ENCODE measurements around the gene EEF1A2.
"Not testable (repeated sequence)": the region's sequence is repeated elsewhere in the genome, so short reads cannot be mapped to it uniquely, and the experiment has no call there.

EEF1A2 gene

GRCh38 chr20:63517376-63518309 is 18.8 kb upstream of the EEF1A2 start:
- TF ChIP-seq PATZ1 (CRISPR knock-in tag; IDR thresholded peaks at IDR 0.05; ENCODE audit: borderline replicate concordance) (no peak), BACH2 (CRISPR knock-in tag; IDR thresholded peaks at IDR 0.05; ENCODE audit: borderline replicate concordance) (no peak), ESRRG (CRISPR knock-in tag; IDR thresholded peaks at IDR 0.05) (no peak), ZNF70 (CRISPR knock-in tag; IDR thresholded peaks at IDR 0.05) (no peak), PPARA (CRISPR knock-in tag; IDR thresholded peaks at IDR 0.05; ENCODE audit: borderline replicate concordance) (no peak), CREB5 (CRISPR knock-in tag; IDR thresholded peaks at IDR 0.05; ENCODE audit: low read depth) (no peak), ARNTL (CRISPR knock-in tag; IDR thresholded peaks at IDR 0.05; ENCODE audit: borderline replicate concordance, low read depth) (no peak), ZFP30 (CRISPR knock-in tag; IDR thresholded peaks at IDR 0.05) (no peak), TOX (CRISPR knock-in tag; IDR thresholded peaks at IDR 0.05; ENCODE audit: borderline replicate concordance) (no peak), GLIS3 (CRISPR knock-in tag; IDR thresholded peaks at IDR 0.05) (no peak), ISL1 (CRISPR knock-in tag; IDR thresholded peaks at IDR 0.05) (no peak)

GRCh38 chr20:63514520-63514919 is 15.6 kb upstream of the EEF1A2 start:
- ATAC-seq = not testable (repeated sequence)

More at GRCh38 chr20:63517376-63518309, 18.8 kb upstream of the EEF1A2 start:
- ATAC-seq = no peak

DNA sequence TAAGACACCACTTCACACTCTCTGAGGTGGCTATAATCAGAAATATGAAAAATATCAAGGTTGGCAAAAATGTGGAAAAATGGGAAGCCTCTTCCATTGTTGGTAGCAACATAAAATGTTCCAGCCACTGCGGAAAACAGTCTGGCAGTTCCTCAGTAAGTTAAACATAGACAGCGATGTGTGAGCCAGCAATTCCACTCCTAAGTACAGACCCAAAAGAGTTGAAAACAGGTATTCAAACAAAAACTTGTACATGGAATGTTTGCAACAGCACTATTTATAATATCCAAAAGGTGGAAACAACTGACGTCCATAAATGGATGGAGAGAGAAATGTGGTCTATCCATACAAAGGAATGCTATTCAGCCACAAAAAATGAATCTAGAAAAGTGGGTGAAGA is 14.3 kb upstream of the EEF1A2 start:
- TF ChIP-seq, protein P1, sequence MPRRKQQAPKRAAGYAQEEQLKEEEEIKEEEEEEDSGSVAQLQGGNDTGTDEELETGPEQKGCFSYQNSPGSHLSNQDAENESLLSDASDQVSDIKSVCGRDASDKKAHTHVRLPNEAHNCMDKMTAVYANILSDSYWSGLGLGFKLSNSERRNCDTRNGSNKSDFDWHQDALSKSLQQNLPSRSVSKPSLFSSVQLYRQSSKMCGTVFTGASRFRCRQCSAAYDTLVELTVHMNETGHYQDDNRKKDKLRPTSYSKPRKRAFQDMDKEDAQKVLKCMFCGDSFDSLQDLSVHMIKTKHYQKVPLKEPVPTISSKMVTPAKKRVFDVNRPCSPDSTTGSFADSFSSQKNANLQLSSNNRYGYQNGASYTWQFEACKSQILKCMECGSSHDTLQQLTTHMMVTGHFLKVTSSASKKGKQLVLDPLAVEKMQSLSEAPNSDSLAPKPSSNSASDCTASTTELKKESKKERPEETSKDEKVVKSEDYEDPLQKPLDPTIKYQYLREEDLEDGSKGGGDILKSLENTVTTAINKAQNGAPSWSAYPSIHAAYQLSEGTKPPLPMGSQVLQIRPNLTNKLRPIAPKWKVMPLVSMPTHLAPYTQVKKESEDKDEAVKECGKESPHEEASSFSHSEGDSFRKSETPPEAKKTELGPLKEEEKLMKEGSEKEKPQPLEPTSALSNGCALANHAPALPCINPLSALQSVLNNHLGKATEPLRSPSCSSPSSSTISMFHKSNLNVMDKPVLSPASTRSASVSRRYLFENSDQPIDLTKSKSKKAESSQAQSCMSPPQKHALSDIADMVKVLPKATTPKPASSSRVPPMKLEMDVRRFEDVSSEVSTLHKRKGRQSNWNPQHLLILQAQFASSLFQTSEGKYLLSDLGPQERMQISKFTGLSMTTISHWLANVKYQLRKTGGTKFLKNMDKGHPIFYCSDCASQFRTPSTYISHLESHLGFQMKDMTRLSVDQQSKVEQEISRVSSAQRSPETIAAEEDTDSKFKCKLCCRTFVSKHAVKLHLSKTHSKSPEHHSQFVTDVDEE (CRISPR knock-in tag; IDR thresholded peaks at IDR 0.05) = no peak
- TF ChIP-seq GLIS3 (CRISPR knock-in tag; IDR thresholded peaks at IDR 0.05) = no peak
- TF ChIP-seq OSR1 (CRISPR knock-in tag; IDR thresholded peaks at IDR 0.05) = no peak
- TF ChIP-seq ZFP30 (CRISPR knock-in tag; IDR thresholded peaks at IDR 0.05) = no peak
- TF ChIP-seq ARNTL (CRISPR knock-in tag; IDR thresholded peaks at IDR 0.05; ENCODE audit: borderline replicate concordance, low read depth) = no peak
- TF ChIP-seq ZNF565 (CRISPR knock-in tag; conservative IDR thresholded peaks at IDR 0.05; ENCODE audit: low read depth) = no peak
- no peak for TF ChIP-seq CREB5 (CRISPR knock-in tag; IDR thresholded peaks at IDR 0.05; ENCODE audit: low read depth)
- no peak for TF ChIP-seq BACH2 (CRISPR knock-in tag; IDR thresholded peaks at IDR 0.05; ENCODE audit: borderline replicate concordance)
- no peak for TF ChIP-seq ZC3H10 (CRISPR knock-in tag; IDR thresholded peaks at IDR 0.05)
- no peak for TF ChIP-seq ZNF8 (CRISPR knock-in tag; IDR thresholded peaks at IDR 0.05)
- no peak for TF ChIP-seq ZFP3 (CRISPR knock-in tag; IDR thresholded peaks at IDR 0.05)
- TF ChIP-seq PATZ1 (CRISPR knock-in tag; IDR thresholded peaks at IDR 0.05; ENCODE audit: borderline replicate concordance) = no peak
- no peak for TF ChIP-seq RARB (CRISPR knock-in tag; IDR thresholded peaks at IDR 0.05)
- TF ChIP-seq ESRRG (CRISPR knock-in tag; IDR thresholded peaks at IDR 0.05) = no peak
- no peak for TF ChIP-seq TCF4 (CRISPR knock-in tag; IDR thresholded peaks at IDR 0.05; ENCODE audit: borderline replicate concordance)
- no peak for TF ChIP-seq TOX (CRISPR knock-in tag; IDR thresholded peaks at IDR 0.05; ENCODE audit: borderline replicate concordance)
- no peak for TF ChIP-seq PPARA (CRISPR knock-in tag; IDR thresholded peaks at IDR 0.05; ENCODE audit: borderline replicate concordance)

More for the DNA sequence above, 14.3 kb upstream of the EEF1A2 start:
- ATAC-seq = no peak

All from SK-N-SH treated with all-trans-retinoic acid at 6 μM for 48 hours (cell line).